HepG2 (cell line): ENCODE results near the gene ATP10A.

Experiments
- HDAC1 ChIP-seq: sonication (generic); formaldehyde crosslinking; IDR thresholded peaks from 2 replicates; pipeline ENCODE4 v1.5.1; 2020; ENCODE audit warnings: mild to moderate bottlenecking, missing genetic modification reagents
- KLF9 ChIP-seq: IDR thresholded peaks from 2 replicates; pipeline ENCODE4 v1.6.1; 2016; ENCODE audit warnings: low read depth
- MXI1 ChIP-seq: IDR thresholded peaks from 3 replicates; pipeline ENCODE4 v1.6.1; 2012; ENCODE audit warnings: low read depth, low read length, inconsistent platforms, borderline replicate concordance
- NR2C2 ChIP-seq: sonication (generic); formaldehyde crosslinking; IDR thresholded peaks from 2 replicates; pipeline ENCODE4 v1.4.0; 2020; ENCODE audit warnings: missing genetic modification reagents, mild to moderate bottlenecking, moderate library complexity, borderline replicate concordance
- POGZ ChIP-seq: sonication (generic); formaldehyde crosslinking; IDR thresholded peaks from 2 replicates; pipeline ENCODE4 v1.4.0; 2020; ENCODE audit warnings: mild to moderate bottlenecking, missing genetic modification reagents
- SP1 ChIP-seq, 2 experiments: fragments of 450-650 bp in 1 of 2; sonication (generic) in 1 of 2; formaldehyde crosslinking in 1 of 2; IDR thresholded peaks; 2 replicates each; pipeline versions ENCODE4 v1.4.0 to v1.6.1; 2016 to 2020; ENCODE audit warnings: missing genetic modification reagents in 1 of 2
- TIGD3 ChIP-seq: sonication (generic); formaldehyde crosslinking; IDR thresholded peaks from 2 replicates; pipeline ENCODE4 v1.5.1; 2020; ENCODE audit warnings: mild to moderate bottlenecking, missing genetic modification reagents, borderline replicate concordance
- ZNF780A ChIP-seq: sonication (generic); formaldehyde crosslinking; IDR thresholded peaks from 2 replicates; pipeline ENCODE4 v1.8.0; 2022; ENCODE audit warnings: mild to moderate bottlenecking, missing genetic modification reagents, moderate library complexity

GRCh38 chr15:25675396-25675795, 187.7 kb downstream of the ATP10A start:
- TF ChIP-seq TIGD3 (CRISPR knock-in tag) (no peak), POGZ (no peak), MXI1 (no peak), KLF9 (CRISPR knock-in tag) (no peak), NR2C2 (CRISPR knock-in tag) (no peak), ZNF780A (CRISPR knock-in tag) (no peak), HDAC1 (CRISPR knock-in tag) (no peak), SP1 (IDR thresholded peaks at IDR 0.05) (no peak), SP1 (CRISPR knock-in tag; IDR thresholded peaks at IDR 0.05) (no peak)
